PC-3 (cell line): ENCODE results near the gene GSDME.

Source experiments
- CTCF ChIP-seq: fragments of 300-600 bp; sonication (generic); conservative IDR thresholded peaks from 2 replicates; pipeline ENCODE4 v1.5.1; 2017; ENCODE audit warnings: antibody characterized with exemption, low read depth, mild to moderate bottlenecking, low read length
- EZH2 ChIP-seq: fragments of 300-600 bp; sonication (generic); IDR thresholded peaks from one replicate; pipeline ENCODE4 v1.6.1; 2017; ENCODE audit warnings: antibody characterized with exemption, mild to moderate bottlenecking, low read length; ENCODE audit not compliant: unreplicated experiment

GRCh38 chr7:24739306-24739705 lies 18.0 kb downstream of the GSDME start:
- no peak for TF ChIP-seq EZH2
- no peak for TF ChIP-seq CTCF
